GM12878 (cell line): ENCODE measurements around the gene TKFC. TPM values are rescaled to one million over a fixed set of nuclear protein-coding genes. Genes with fewer than 3 reads are reported as not detected.

Source experiments
- ATAC-seq: fragments of 200-7000 bp; cut with Tn5 transposase; 3 replicates; pipeline ENCODE4 v1.9.1; 2020; ENCODE audit warnings: mild to moderate bottlenecking, moderate library complexity
- BruUV-seq: library from RNA; stranded (reverse); fragments of 400-500 nt; replicated peaks from 2 replicates; lab custom pipeline; 2021; lab: Mats Ljungman, UMichigan
- CTCF ChIA-PET: fragments of 300-600 bp; sonication (Branson Sonifier 250); formaldehyde crosslinking; extraction: SDS; loops from one replicate; lab custom pipeline; 2021; ENCODE audit warnings: inconsistent platforms; lab: Yijun Ruan, JAX
- POLR2A ChIA-PET: fragments of 350-600 bp; formaldehyde crosslinking; extraction: SDS; loops from one replicate; lab custom pipeline; 2021; ENCODE audit warnings: inconsistent platforms; lab: Charles Lee
- RAD21 ChIA-PET: fragments of 300-600 bp; sonication (Branson Sonifier 250); formaldehyde crosslinking; loops from one replicate; lab custom pipeline; 2023; ENCODE audit warnings: antibody characterized with exemption; ENCODE audit not compliant: unreplicated experiment; lab: Charles Lee
- SMC1A ChIA-PET: fragments of 300-600 bp; sonication (Branson Sonifier 250); formaldehyde crosslinking; loops from one replicate; lab custom pipeline; 2023; ENCODE audit not compliant: unreplicated experiment, uncharacterized antibody; lab: Charles Lee
- DNase-seq: peaks from one replicate; pipeline ENCODE4 v3.0.0-alpha.2; 2011; ENCODE audit warnings: low read depth, low spot score
- FAIRE-seq: peaks from 3 replicates; lab custom pipeline; 2011; peaks lifted over from hg19 to GRCh38; lab: Jason Lieb, UNC
- H2AFZ ChIP-seq: 2 replicates; pipeline ENCODE4 v1.6.0; 2011; ENCODE audit warnings: low read depth, low read length, control low read depth; ENCODE audit not compliant: control insufficient read depth
- H3K27ac ChIP-seq: 2 replicates; pipeline ENCODE4 v1.5.1; 2011; ENCODE audit warnings: control low read depth; ENCODE audit not compliant: control insufficient read depth, insufficient read depth
- H3K27me3 ChIP-seq, 2 experiments: replicated peaks in 1 of 2; 2 replicates each; pipeline versions ENCODE4 v1.6.0 to v1.6.1; 2011; ENCODE audit warnings: low read length in 1 of 2; ENCODE audit not compliant: control insufficient read depth in 2 of 2, insufficient read depth in 2 of 2
- H3K36me3 ChIP-seq, 2 experiments: 2 replicates each; pipeline ENCODE4 v1.5.1; 2011; ENCODE audit warnings: low read length in 1 of 2; ENCODE audit not compliant: control insufficient read depth in 2 of 2, insufficient read depth in 2 of 2
- H3K4me1 ChIP-seq: 2 replicates; pipeline ENCODE4 v1.6.1; 2011; ENCODE audit warnings: mild to moderate bottlenecking, low read length, moderate library complexity, mixed read lengths; ENCODE audit not compliant: control insufficient read depth, insufficient read depth
- H3K4me2 ChIP-seq: 2 replicates; pipeline ENCODE4 v1.6.0; 2011; ENCODE audit warnings: control low read depth; ENCODE audit not compliant: control insufficient read depth, insufficient read depth
- H3K4me3 ChIP-seq: fragments of 200-600 bp; sonication (generic); 2 replicates; pipeline ENCODE4 v1.5.1; 2016
- H3K79me2 ChIP-seq: 2 replicates; pipeline ENCODE4 v1.6.0; 2011; ENCODE audit warnings: low read length; ENCODE audit not compliant: control insufficient read depth, insufficient read depth
- H3K9ac ChIP-seq: 2 replicates; pipeline ENCODE4 v1.8.0; 2011; ENCODE audit warnings: low read length, control low read depth, mixed read lengths; ENCODE audit not compliant: control insufficient read depth, insufficient read depth
- H3K9me3 ChIP-seq: replicated peaks from 3 replicates; pipeline ENCODE4 v1.5.1; 2011; ENCODE audit warnings: mild to moderate bottlenecking, low read length; ENCODE audit not compliant: control insufficient read depth, insufficient read depth
- H4K20me1 ChIP-seq: 2 replicates; pipeline ENCODE4 v1.6.0; 2011; ENCODE audit not compliant: control insufficient read depth, insufficient read depth
- KAT2A ChIP-seq: conservative IDR thresholded peaks from 2 replicates; pipeline ENCODE4 v1.6.1; 2011; ENCODE audit warnings: low read depth, low read length; ENCODE audit not compliant: control insufficient read depth
- POLR2AphosphoS2 ChIP-seq: IDR thresholded peaks from 2 replicates; pipeline ENCODE4 v1.6.1; 2011; ENCODE audit warnings: low read depth, mild to moderate bottlenecking, low read length, improper control_type of control experiment, moderate library complexity
- RAD21 ChIP-seq: IDR thresholded peaks from 2 replicates; pipeline ENCODE4 v1.6.1; 2011; ENCODE audit warnings: mild to moderate bottlenecking, low read depth, low read length, moderate library complexity; ENCODE audit not compliant: insufficient read depth
- SMARCA5 ChIP-seq: fragments of 450-650 bp; IDR thresholded peaks from 2 replicates; pipeline ENCODE4 v1.6.1; 2017; ENCODE audit warnings: mild to moderate bottlenecking
- SMC3 ChIP-seq: IDR thresholded peaks from 2 replicates; pipeline ENCODE4 v1.6.1; 2011; ENCODE audit warnings: low read length, improper control_type of control experiment, borderline replicate concordance
- whole genome bisulfite sequencing: methylation state at CpG from one replicate; pipeline ENCODE4 v1.1.6; 2016; ENCODE audit warnings: low lambda C conversion rate; ENCODE audit not compliant: insufficient replicate concordance, insufficient coverage; ENCODE audit errors: missing lambda C conversion rate; 5-methylcytosine and 5-hydroxymethylcytosine counted together
- in situ Hi-C: fragments of 300-500 bp; cut with MboI; formaldehyde crosslinking; loops from 9 replicates; pipeline ENCODE4 v1.14.3; 2018; ENCODE audit warnings: mixed read lengths
- intact Hi-C: fragments of 100-400 bp; cut with micrococcal nuclease; formaldehyde crosslinking; loops from one replicate; pipeline ENCODE4 v1.14.2; 2022; ENCODE audit not compliant: unreplicated experiment
- polyA plus RNA-seq, 11 experiments: library from polyadenylated mRNA; depleted of rRNA in 4 of 11; unstranded in 6 of 11; stranded (reverse) in 5 of 11; fragments of >200 nt; fragmentation: Nextera tagmentation in 4 of 11; fragmentation: Illumina TruSeq in 1 of 11; extraction: Ambion mirVana in 4 of 11; extraction: Trizol in 1 of 11; gene quantifications; 1 replicate in 1 of 11; 2 replicates in 10 of 11; pipeline versions ENCODE4 v1.2.1 to v1.2.3, GENCODE V29; 2011 to 2016; ENCODE audit warnings: inconsistent platforms in 2 of 11, missing spikeins in 2 of 11, low read depth in 1 of 11
- total RNA-seq, 4 experiments: library from RNA; depleted of rRNA in 3 of 4; stranded (reverse); fragments of >200 nt in 3 of 4; fragmentation: Illumina TruSeq in 1 of 4; extraction: Trizol in 1 of 4; gene quantifications; 2 replicates each; pipeline versions ENCODE4 v1.2.1 to v1.2.3, GENCODE V29; 2013 to 2021
- TF ChIP-seq, protein P1 (sequence below), 3 experiments: IDR thresholded peaks in 2 of 3; conservative IDR thresholded peaks in 1 of 3; 2 replicates each; pipeline ENCODE4 v1.5.1; 2011; ENCODE audit warnings: low read depth in 3 of 3, low read length in 3 of 3, mild to moderate bottlenecking in 3 of 3, control low read depth in 2 of 3, moderate library complexity in 2 of 3, inconsistent platforms in 1 of 3, mixed read lengths in 1 of 3; ENCODE audit not compliant: control insufficient read depth in 2 of 3, insufficient read depth in 1 of 3; ENCODE audit errors: extremely low read depth in 1 of 3

TKFC gene
- total and polyA plus RNA-seq, 10 of the 15 experiments (the other 5 are each of a cell fraction or from before 2014, with no cell fraction given), result 2.4 to 113 (median 59.0) TPM

DNA sequence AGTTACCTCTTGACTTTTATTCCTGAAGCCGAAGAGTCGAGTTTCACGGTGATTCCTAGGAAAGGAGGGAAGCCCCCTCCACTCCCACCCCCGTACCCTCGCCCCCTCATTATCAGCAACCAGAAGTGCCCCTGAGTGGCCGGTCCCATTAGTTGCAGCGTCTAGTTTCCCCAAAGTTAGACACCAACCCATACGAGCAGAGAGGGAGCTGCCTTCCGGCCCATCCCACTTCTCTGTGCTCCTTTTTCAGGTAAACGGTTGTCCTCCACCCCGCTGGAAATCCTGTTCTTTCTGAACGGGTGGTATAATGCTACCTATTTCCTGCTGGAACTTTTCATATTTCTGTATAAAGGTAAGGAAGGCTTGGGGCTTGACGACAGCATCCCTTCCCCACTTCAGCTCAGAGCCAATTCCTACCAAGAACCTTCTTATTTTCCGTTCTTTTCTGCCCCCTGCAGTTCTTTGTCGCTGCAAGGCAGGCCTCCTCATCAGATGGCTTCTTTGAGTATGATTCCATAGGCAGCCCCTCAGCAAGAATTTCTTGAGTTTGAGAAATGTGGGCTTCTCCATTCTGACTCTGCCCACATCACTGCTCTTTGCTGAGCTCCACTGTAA, 60.1 kb downstream of the TKFC start:
- RAD21 ChIA-PET, result interaction anchor here (0.7 to 5.0 kb wide), 13 partner anchors 9 to 141 kb away, joined by 3 to 88 read pairs (median 4); partner anchors contain the start of genes CPSF7, CYB561A3, SDHAF2 and TMEM138
- in situ Hi-C loops, result loop anchor here (5.0 kb wide), 1 partner anchor 136 kb away; no protein-coding TSS in a partner anchor
- intact Hi-C loops, result loop anchor here (2.0 kb wide), 1 partner anchor 56 kb away; no protein-coding TSS in a partner anchor
- Histone ChIP-seq H3K27me3 (no peaks in the 10 kb centered on the region), H3K9me3 (no peaks in the 10 kb centered on the region), H3K4me3 (peak overlapping the region; percentile 89), H2AFZ (peak overlapping the region; percentile 96), H3K9ac (peak overlapping the region; percentile 72), H3K36me3 (peaks cover 0 to 7% of the 10 kb centered on the region in 2 experiments; a peak in 2 of 4 replicates), H4K20me1 (no peaks in the 10 kb centered on the region), H3K4me1 (peaks cover 4% of the 10 kb centered on the region), H3K79me2 (no peaks in the 10 kb centered on the region), H3K27ac (peak overlapping the region; percentile 39; the same call in 1 of the 2 replicates), H3K4me2 (peak overlapping the region; percentile 93)
- POLR2A ChIA-PET, result interaction anchor here (0.6 to 4.3 kb wide), 9 partner anchors 9 to 1371 kb away, joined by 3 to 32 read pairs (median 7); partner anchors contain the start of genes CPSF7, CYB561A3, DDB1 and SDHAF2
- SMC1A ChIA-PET, result interaction anchor here (0.8 to 7.1 kb wide), 20 partner anchors 8 to 562 kb away, joined by 3 to 80 read pairs (median 4); partner anchors contain the start of genes CPSF7, DDB1, SDHAF2 and TKFC
- BruUV-seq, result TSS peak; percentile 82
- DNase-seq (no peak), ATAC-seq (peak; percentile 64), FAIRE-seq (no peak)
- WGBS, result 23% methylated on average over 15 of the region's 15 CpGs
- CTCF ChIA-PET, result interaction anchor here (0.8 to 6.3 kb wide), 31 partner anchors 9 to 630 kb away, joined by 3 to 113 read pairs (median 4); partner anchors contain the start of genes CPSF7, SDHAF2, TMEM109 and VWCE
- TF ChIP-seq SMARCA5, result 0 out of 2 replicates have a peak, but pooled peaks have one; percentile 38
- TF ChIP-seq, protein P1, sequence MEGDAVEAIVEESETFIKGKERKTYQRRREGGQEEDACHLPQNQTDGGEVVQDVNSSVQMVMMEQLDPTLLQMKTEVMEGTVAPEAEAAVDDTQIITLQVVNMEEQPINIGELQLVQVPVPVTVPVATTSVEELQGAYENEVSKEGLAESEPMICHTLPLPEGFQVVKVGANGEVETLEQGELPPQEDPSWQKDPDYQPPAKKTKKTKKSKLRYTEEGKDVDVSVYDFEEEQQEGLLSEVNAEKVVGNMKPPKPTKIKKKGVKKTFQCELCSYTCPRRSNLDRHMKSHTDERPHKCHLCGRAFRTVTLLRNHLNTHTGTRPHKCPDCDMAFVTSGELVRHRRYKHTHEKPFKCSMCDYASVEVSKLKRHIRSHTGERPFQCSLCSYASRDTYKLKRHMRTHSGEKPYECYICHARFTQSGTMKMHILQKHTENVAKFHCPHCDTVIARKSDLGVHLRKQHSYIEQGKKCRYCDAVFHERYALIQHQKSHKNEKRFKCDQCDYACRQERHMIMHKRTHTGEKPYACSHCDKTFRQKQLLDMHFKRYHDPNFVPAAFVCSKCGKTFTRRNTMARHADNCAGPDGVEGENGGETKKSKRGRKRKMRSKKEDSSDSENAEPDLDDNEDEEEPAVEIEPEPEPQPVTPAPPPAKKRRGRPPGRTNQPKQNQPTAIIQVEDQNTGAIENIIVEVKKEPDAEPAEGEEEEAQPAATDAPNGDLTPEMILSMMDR (IDR thresholded peaks at IDR 0.05 in 2 of 3, conservative IDR thresholded peaks at IDR 0.05 in 1 of 3; ENCODE audit: control insufficient read depth in 2 of 3, extremely low read depth in 1 of 3, insufficient read depth in 1 of 3, low read depth in 3 of 3, low read length in 3 of 3), result peak; percentile 18 to 53 (median 26); a peak in 5 of 6 replicates
- TF ChIP-seq RAD21, result peak; percentile 41; the same call in 1 of the 2 replicates
- TF ChIP-seq SMC3, result 0 out of 2 replicates have a peak, but pooled peaks have one; percentile 21
- no peak for TF ChIP-seq KAT2A
- TF ChIP-seq POLR2AphosphoS2, result no peak

Other genes with a start within 250 kb of the TKFC start
Only the 7 nearest of the 14 such genes appear.
- not detected in 2 replicates for gene PGA5, start 92.1 kb upstream of the TKFC start, total RNA-seq (2014; rRNA removed)
- not detected in 2 replicates for gene PGA5, start 92.1 kb upstream of the TKFC start, total RNA-seq (2014; rRNA removed; fragmentation: Illumina TruSeq; extraction: Trizol)
- not detected in 2 replicates for gene PGA5, start 92.1 kb upstream of the TKFC start, total RNA-seq (2021)
- gene PGA5, start 92.1 kb upstream of the TKFC start, polyA plus RNA-seq (2011; rRNA removed), result not detected in 2 replicates
- gene PGA5, start 92.1 kb upstream of the TKFC start, polyA plus RNA-seq (2014; fragmentation: Illumina TruSeq; extraction: Trizol), result not detected in 2 replicates
- gene PGA5, start 92.1 kb upstream of the TKFC start, polyA plus RNA-seq (2014; fragmentation: Nextera tagmentation; extraction: Ambion mirVana), result not detected
- not detected in 2 replicates for gene PGA5, start 92.1 kb upstream of the TKFC start, polyA plus RNA-seq (2014; rRNA removed)
- not detected for gene PGA5, start 92.1 kb upstream of the TKFC start, polyA plus RNA-seq (2016; fragmentation: Nextera tagmentation; extraction: Ambion mirVana)
- gene VWCE, start 37.9 kb upstream of the TKFC start, total RNA-seq (2014; rRNA removed), result 1.3 and 2.5 TPM in 2 replicates
- gene VWCE, start 37.9 kb upstream of the TKFC start, total RNA-seq (2014; rRNA removed; fragmentation: Illumina TruSeq; extraction: Trizol), result 1.0 TPM in 2 replicates
- 2.7 and 4.0 TPM in 2 replicates for gene VWCE, start 37.9 kb upstream of the TKFC start, total RNA-seq (2021)
- gene VWCE, start 37.9 kb upstream of the TKFC start, polyA plus RNA-seq (2011; rRNA removed), result 1.2 and 2.1 TPM in 2 replicates
- 0.62 and 2.4 TPM in 2 replicates for gene VWCE, start 37.9 kb upstream of the TKFC start, polyA plus RNA-seq (2014; fragmentation: Illumina TruSeq; extraction: Trizol)
- gene VWCE, start 37.9 kb upstream of the TKFC start, polyA plus RNA-seq (2014; fragmentation: Nextera tagmentation; extraction: Ambion mirVana), result under 1 TPM; 0.10 to 0.29 TPM
- 3.2 and 4.0 TPM in 2 replicates for gene VWCE, start 37.9 kb upstream of the TKFC start, polyA plus RNA-seq (2014; rRNA removed)
- gene VWCE, start 37.9 kb upstream of the TKFC start, polyA plus RNA-seq (2016; fragmentation: Nextera tagmentation; extraction: Ambion mirVana), result 1 to 10 TPM; 4.8 to 4.9 TPM
- gene DDB1, start 123 bp upstream of the TKFC start, total RNA-seq (2014; rRNA removed), result 241 and 250 TPM in 2 replicates
- 197 and 199 TPM in 2 replicates for gene DDB1, start 123 bp upstream of the TKFC start, total RNA-seq (2014; rRNA removed; fragmentation: Illumina TruSeq; extraction: Trizol)
- 271 and 272 TPM in 2 replicates for gene DDB1, start 123 bp upstream of the TKFC start, total RNA-seq (2021)
- 183 and 221 TPM in 2 replicates for gene DDB1, start 123 bp upstream of the TKFC start, polyA plus RNA-seq (2011; rRNA removed)
- 160 and 203 TPM in 2 replicates for gene DDB1, start 123 bp upstream of the TKFC start, polyA plus RNA-seq (2014; fragmentation: Illumina TruSeq; extraction: Trizol)
- gene DDB1, start 123 bp upstream of the TKFC start, polyA plus RNA-seq (2014; fragmentation: Nextera tagmentation; extraction: Ambion mirVana), result 100 to 1,000 TPM; 136 to 211 TPM
- 202 and 220 TPM in 2 replicates for gene DDB1, start 123 bp upstream of the TKFC start, polyA plus RNA-seq (2014; rRNA removed)
- gene DDB1, start 123 bp upstream of the TKFC start, polyA plus RNA-seq (2016; fragmentation: Nextera tagmentation; extraction: Ambion mirVana), result 100 to 1,000 TPM; 236 to 262 TPM
- 77.2 and 84.6 TPM in 2 replicates for gene CYB561A3, start 28.7 kb downstream of the TKFC start, total RNA-seq (2014; rRNA removed)
- gene CYB561A3, start 28.7 kb downstream of the TKFC start, total RNA-seq (2014; rRNA removed; fragmentation: Illumina TruSeq; extraction: Trizol), result 46.7 and 48.2 TPM in 2 replicates
- gene CYB561A3, start 28.7 kb downstream of the TKFC start, total RNA-seq (2021), result 76.0 and 92.2 TPM in 2 replicates
- 26.7 and 44.9 TPM in 2 replicates for gene CYB561A3, start 28.7 kb downstream of the TKFC start, polyA plus RNA-seq (2011; rRNA removed)
- 36.7 and 76.4 TPM in 2 replicates for gene CYB561A3, start 28.7 kb downstream of the TKFC start, polyA plus RNA-seq (2014; fragmentation: Illumina TruSeq; extraction: Trizol)
- 10 to 100 TPM; 40.1 to 53.5 TPM for gene CYB561A3, start 28.7 kb downstream of the TKFC start, polyA plus RNA-seq (2014; fragmentation: Nextera tagmentation; extraction: Ambion mirVana)
- gene CYB561A3, start 28.7 kb downstream of the TKFC start, polyA plus RNA-seq (2014; rRNA removed), result 72.4 and 81.2 TPM in 2 replicates
- 100 to 1,000 TPM; 152 to 169 TPM for gene CYB561A3, start 28.7 kb downstream of the TKFC start, polyA plus RNA-seq (2016; fragmentation: Nextera tagmentation; extraction: Ambion mirVana)
- 28.5 and 30.1 TPM in 2 replicates for gene TMEM138, start 29.1 kb downstream of the TKFC start, total RNA-seq (2014; rRNA removed)
- gene TMEM138, start 29.1 kb downstream of the TKFC start, total RNA-seq (2014; rRNA removed; fragmentation: Illumina TruSeq; extraction: Trizol), result 37.4 and 43.0 TPM in 2 replicates
- gene TMEM138, start 29.1 kb downstream of the TKFC start, total RNA-seq (2021), result 44.5 and 47.6 TPM in 2 replicates
- gene TMEM138, start 29.1 kb downstream of the TKFC start, polyA plus RNA-seq (2011; rRNA removed), result 93.6 and 116 TPM in 2 replicates
- 72.8 and 82.6 TPM in 2 replicates for gene TMEM138, start 29.1 kb downstream of the TKFC start, polyA plus RNA-seq (2014; fragmentation: Illumina TruSeq; extraction: Trizol)
- 10 to 100 TPM; 64.2 to 87.2 TPM for gene TMEM138, start 29.1 kb downstream of the TKFC start, polyA plus RNA-seq (2014; fragmentation: Nextera tagmentation; extraction: Ambion mirVana)
- gene TMEM138, start 29.1 kb downstream of the TKFC start, polyA plus RNA-seq (2014; rRNA removed), result 46.4 and 48.2 TPM in 2 replicates
- 10 to 100 TPM; 83.5 to 86.3 TPM for gene TMEM138, start 29.1 kb downstream of the TKFC start, polyA plus RNA-seq (2016; fragmentation: Nextera tagmentation; extraction: Ambion mirVana)
- gene TMEM216, start 59.4 kb downstream of the TKFC start, total RNA-seq (2014; rRNA removed), result 10.2 and 11.3 TPM in 2 replicates
- gene TMEM216, start 59.4 kb downstream of the TKFC start, total RNA-seq (2014; rRNA removed; fragmentation: Illumina TruSeq; extraction: Trizol), result 9.3 and 10.2 TPM in 2 replicates
- gene TMEM216, start 59.4 kb downstream of the TKFC start, total RNA-seq (2021), result 6.4 and 7.8 TPM in 2 replicates
- gene TMEM216, start 59.4 kb downstream of the TKFC start, polyA plus RNA-seq (2011; rRNA removed), result 32.1 and 40.2 TPM in 2 replicates
- 17.3 and 20.4 TPM in 2 replicates for gene TMEM216, start 59.4 kb downstream of the TKFC start, polyA plus RNA-seq (2014; fragmentation: Illumina TruSeq; extraction: Trizol)
- gene TMEM216, start 59.4 kb downstream of the TKFC start, polyA plus RNA-seq (2014; fragmentation: Nextera tagmentation; extraction: Ambion mirVana), result 10 to 100 TPM; 25.6 to 40.7 TPM
- 16.0 and 19.1 TPM in 2 replicates for gene TMEM216, start 59.4 kb downstream of the TKFC start, polyA plus RNA-seq (2014; rRNA removed)
- gene TMEM216, start 59.4 kb downstream of the TKFC start, polyA plus RNA-seq (2016; fragmentation: Nextera tagmentation; extraction: Ambion mirVana), result 10 to 100 TPM; 21.1 to 24.7 TPM
- 31.8 TPM in 2 replicates for gene CPSF7, start 96.7 kb downstream of the TKFC start, total RNA-seq (2014; rRNA removed)
- 41.9 and 42.4 TPM in 2 replicates for gene CPSF7, start 96.7 kb downstream of the TKFC start, total RNA-seq (2014; rRNA removed; fragmentation: Illumina TruSeq; extraction: Trizol)
- gene CPSF7, start 96.7 kb downstream of the TKFC start, total RNA-seq (2021), result 80.2 and 89.0 TPM in 2 replicates
- 37.9 and 61.6 TPM in 2 replicates for gene CPSF7, start 96.7 kb downstream of the TKFC start, polyA plus RNA-seq (2011; rRNA removed)
- gene CPSF7, start 96.7 kb downstream of the TKFC start, polyA plus RNA-seq (2014; fragmentation: Illumina TruSeq; extraction: Trizol), result 93.1 and 107 TPM in 2 replicates
- 10 to 100 TPM; 14.9 to 21.9 TPM for gene CPSF7, start 96.7 kb downstream of the TKFC start, polyA plus RNA-seq (2014; fragmentation: Nextera tagmentation; extraction: Ambion mirVana)
- gene CPSF7, start 96.7 kb downstream of the TKFC start, polyA plus RNA-seq (2014; rRNA removed), result 65.9 and 66.8 TPM in 2 replicates
- 10 to 100 TPM; 60.3 to 67.0 TPM for gene CPSF7, start 96.7 kb downstream of the TKFC start, polyA plus RNA-seq (2016; fragmentation: Nextera tagmentation; extraction: Ambion mirVana)